ENCODE results near the gene C2orf74.
"Not testable (repeated sequence)": the region's sequence is repeated elsewhere in the genome, so short reads cannot be mapped to it uniquely, and the experiment has no call there.

The C2orf74 gene

GRCh38 chr2:61145990-61146389, 16.0 kb upstream of the C2orf74 start:
- no peak overlapping the region for H3K27ac ChIP-seq (replicated peaks; ENCODE audit: low read length)
- H3K4me2 ChIP-seq (ENCODE audit: insufficient read depth, low read length, poor library complexity, severe bottlenecking), result no peak overlapping the region
- no peak overlapping the region for H3K9ac ChIP-seq (ENCODE audit: low read depth, low read length, poor library complexity)
- no peaks in the 10 kb centered on the region for H3K4me1 ChIP-seq (ENCODE audit: control insufficient read depth in 2 of 2, insufficient read depth in 1 of 2, low read depth in 1 of 2, low read length in 2 of 2)
- peaks cover 0 to 13% of the 10 kb centered on the region in 2 donors for H3K9me3 ChIP-seq (replicated peaks in 1 of 2; ENCODE audit: control insufficient read depth in 2 of 2, insufficient read depth in 1 of 2, low read depth in 1 of 2, low read length in 2 of 2)
- DNase-seq (ENCODE audit: low spot score), result no peak
- H3K18ac ChIP-seq (ENCODE audit: low read length), result no peak overlapping the region
- no peak overlapping the region for H3K23ac ChIP-seq (ENCODE audit: low read depth, low read length, poor library complexity)
- peaks cover 8 to 24% of the 10 kb centered on the region in 2 donors for H3K36me3 ChIP-seq (replicated peaks in 1 of 2; ENCODE audit: control insufficient read depth in 2 of 2, insufficient read depth in 2 of 2, low read length in 2 of 2)
- H3K4me3 ChIP-seq (ENCODE audit: low read length in 2 of 2), result no peak overlapping the region
- no peak overlapping the region for H2AFZ ChIP-seq (ENCODE audit: low read length)
- no peak overlapping the region for H2BK5ac ChIP-seq (ENCODE audit: low read length)
- H3K27me3 ChIP-seq (ENCODE audit: control insufficient read depth in 3 of 3, insufficient read depth in 3 of 3, low read depth in 1 of 3, low read length in 3 of 3), result no peaks in the 10 kb centered on the region
- no peak overlapping the region for H3K4ac ChIP-seq (ENCODE audit: low read length)
- no peak overlapping the region for H2BK12ac ChIP-seq (ENCODE audit: low read length)
- H4K8ac ChIP-seq (ENCODE audit: low read depth, low read length), result no peak overlapping the region
- no peak overlapping the region for H3K14ac ChIP-seq (ENCODE audit: low read length)
- no peaks in the 10 kb centered on the region for H3K79me1 ChIP-seq (ENCODE audit: low read depth, low read length)
- H4K91ac ChIP-seq (ENCODE audit: low read depth, low read length, poor library complexity), result no peak overlapping the region
- H2BK120ac ChIP-seq (ENCODE audit: low read depth, low read length), result no peak overlapping the region
- no CpG with 5 or more reads among the region's 2 CpGs for WGBS, 2 donors (ENCODE audit: extremely low coverage in 2 of 2, insufficient read length in 2 of 2, insufficient replicate concordance in 1 of 2)
- no peak overlapping the region for H2BK15ac ChIP-seq (ENCODE audit: low read length)
- H2AK5ac ChIP-seq (ENCODE audit: low read depth, low read length), result no peak overlapping the region

GRCh38 chr2:61148091-61148490, 13.9 kb upstream of the C2orf74 start:
- H3K79me1 ChIP-seq (ENCODE audit: low read depth, low read length); H3K27me3 ChIP-seq (ENCODE audit: control insufficient read depth in 3 of 3, insufficient read depth in 3 of 3, low read depth in 1 of 3, low read length in 3 of 3); H3K23ac ChIP-seq (ENCODE audit: low read depth, low read length, poor library complexity); H3K4me3 ChIP-seq (ENCODE audit: low read length in 2 of 2); H2BK15ac ChIP-seq (ENCODE audit: low read length); H4K8ac ChIP-seq (ENCODE audit: low read depth, low read length); H2BK120ac ChIP-seq (ENCODE audit: low read depth, low read length); H2BK12ac ChIP-seq (ENCODE audit: low read length); H3K18ac ChIP-seq (ENCODE audit: low read length); H3K4ac ChIP-seq (ENCODE audit: low read length); H3K9ac ChIP-seq (ENCODE audit: low read depth, low read length, poor library complexity); H3K4me1 ChIP-seq (ENCODE audit: control insufficient read depth in 2 of 2, insufficient read depth in 1 of 2, low read depth in 1 of 2, low read length in 2 of 2); H3K14ac ChIP-seq (ENCODE audit: low read length); H3K4me2 ChIP-seq (ENCODE audit: insufficient read depth, low read length, poor library complexity, severe bottlenecking); H2AK5ac ChIP-seq (ENCODE audit: low read depth, low read length); H3K27ac ChIP-seq (replicated peaks; ENCODE audit: low read length); H4K91ac ChIP-seq (ENCODE audit: low read depth, low read length, poor library complexity); DNase-seq (ENCODE audit: low spot score); H2BK5ac ChIP-seq (ENCODE audit: low read length); H2AFZ ChIP-seq (ENCODE audit: low read length): not testable (repeated sequence)
- H3K9me3 ChIP-seq (replicated peaks in 1 of 2; ENCODE audit: control insufficient read depth in 2 of 2, insufficient read depth in 1 of 2, low read depth in 1 of 2, low read length in 2 of 2), result peaks cover 0 to 13% of the 10 kb centered on the region in 2 donors
- H3K36me3 ChIP-seq (replicated peaks in 1 of 2; ENCODE audit: control insufficient read depth in 2 of 2, insufficient read depth in 2 of 2, low read length in 2 of 2), result peaks cover 8 to 30% of the 10 kb centered on the region in 2 donors
- WGBS, 2 donors (ENCODE audit: extremely low coverage in 2 of 2, insufficient read length in 2 of 2, insufficient replicate concordance in 1 of 2), result no CpG with 5 or more reads among the region's 5 CpGs

DNA sequence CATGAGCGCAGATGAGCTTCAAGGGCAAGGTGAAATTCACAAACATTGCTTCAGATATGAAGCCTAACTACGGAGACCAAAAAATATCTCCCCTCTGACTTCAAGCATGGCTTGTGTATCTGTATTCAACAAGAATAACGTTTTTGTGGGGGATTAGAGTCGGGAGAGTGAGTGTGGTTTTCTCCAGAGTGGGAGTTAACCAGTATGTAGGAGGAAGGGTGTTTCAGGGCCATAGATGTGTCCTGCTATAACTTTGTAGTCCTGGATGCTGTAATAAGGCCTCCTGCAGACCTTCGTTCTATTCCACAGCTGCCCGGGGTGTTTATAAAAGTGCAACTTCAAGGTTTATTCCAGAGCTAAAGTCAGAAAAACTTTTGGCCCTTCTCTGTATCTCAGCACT, 12.9 kb upstream of the C2orf74 start:
- Histone ChIP-seq H4K91ac (ENCODE audit: low read depth, low read length, poor library complexity) (no peak overlapping the region), H2AFZ (ENCODE audit: low read length) (no peak overlapping the region), H3K14ac (ENCODE audit: low read length) (no peak overlapping the region), H3K18ac (ENCODE audit: low read length) (no peak overlapping the region), H2BK5ac (ENCODE audit: low read length) (no peak overlapping the region), H3K4me3 (ENCODE audit: low read length in 2 of 2) (no peak overlapping the region), H3K9ac (ENCODE audit: low read depth, low read length, poor library complexity) (no peak overlapping the region), H4K8ac (ENCODE audit: low read depth, low read length) (no peak overlapping the region), H2BK120ac (ENCODE audit: low read depth, low read length) (no peak overlapping the region), H3K79me1 (ENCODE audit: low read depth, low read length) (no peaks in the 10 kb centered on the region), H3K9me3 (replicated peaks in 1 of 2; ENCODE audit: control insufficient read depth in 2 of 2, insufficient read depth in 1 of 2, low read depth in 1 of 2, low read length in 2 of 2) (peaks cover 0 to 13% of the 10 kb centered on the region in 2 donors), H3K4ac (ENCODE audit: low read length) (no peak overlapping the region), H3K23ac (ENCODE audit: low read depth, low read length, poor library complexity) (no peak overlapping the region), H3K4me2 (ENCODE audit: insufficient read depth, low read length, poor library complexity, severe bottlenecking) (no peak overlapping the region), H2BK15ac (ENCODE audit: low read length) (no peak overlapping the region), H3K27ac (replicated peaks; ENCODE audit: low read length) (no peak overlapping the region), H2AK5ac (ENCODE audit: low read depth, low read length) (no peak overlapping the region), H3K27me3 (ENCODE audit: control insufficient read depth in 3 of 3, insufficient read depth in 3 of 3, low read depth in 1 of 3, low read length in 3 of 3) (no peaks in the 10 kb centered on the region), H3K36me3 (replicated peaks in 1 of 2; ENCODE audit: control insufficient read depth in 2 of 2, insufficient read depth in 2 of 2, low read length in 2 of 2) (peaks cover 8 to 27% of the 10 kb centered on the region in 2 donors), H2BK12ac (ENCODE audit: low read length) (no peak overlapping the region), H3K4me1 (ENCODE audit: control insufficient read depth in 2 of 2, insufficient read depth in 1 of 2, low read depth in 1 of 2, low read length in 2 of 2) (no peaks in the 10 kb centered on the region)
- no peak for DNase-seq (ENCODE audit: low spot score)
- WGBS, 2 donors (ENCODE audit: extremely low coverage in 2 of 2, insufficient read length in 2 of 2, insufficient replicate concordance in 1 of 2), result no CpG with 5 or more reads among the region's 6 CpGs

DNA sequence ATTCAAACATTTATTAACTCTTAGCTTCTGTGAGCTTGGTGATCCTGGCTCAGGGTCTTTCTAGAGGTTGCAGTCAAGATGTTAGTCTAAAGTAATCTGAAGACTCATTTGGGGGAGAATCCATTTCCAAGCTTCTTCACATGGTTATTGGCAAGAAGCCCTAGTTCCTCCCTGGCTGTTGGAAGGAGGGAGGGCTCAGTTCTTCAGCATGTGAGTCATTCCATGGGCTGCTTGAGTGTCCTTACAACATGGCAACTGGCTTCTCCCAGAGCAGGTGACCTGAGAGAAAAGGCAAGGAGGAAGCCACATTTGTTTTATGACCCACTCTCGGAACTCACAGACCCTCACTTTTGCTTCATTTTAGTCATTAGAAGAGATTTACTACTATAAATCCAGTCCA, 10.6 kb upstream of the C2orf74 start:
- Histone ChIP-seq H3K14ac (ENCODE audit: low read length) (no peak overlapping the region), H3K9me3 (replicated peaks in 1 of 2; ENCODE audit: control insufficient read depth in 2 of 2, insufficient read depth in 1 of 2, low read depth in 1 of 2, low read length in 2 of 2) (peaks cover 0 to 7% of the 10 kb centered on the region in 2 donors), H3K4me1 (ENCODE audit: control insufficient read depth in 2 of 2, insufficient read depth in 1 of 2, low read depth in 1 of 2, low read length in 2 of 2) (no peaks in the 10 kb centered on the region), H3K36me3 (replicated peaks in 1 of 2; ENCODE audit: control insufficient read depth in 2 of 2, insufficient read depth in 2 of 2, low read length in 2 of 2) (peaks cover 8 to 27% of the 10 kb centered on the region in 2 donors), H3K9ac (ENCODE audit: low read depth, low read length, poor library complexity) (no peak overlapping the region), H3K4ac (ENCODE audit: low read length) (no peak overlapping the region), H4K8ac (ENCODE audit: low read depth, low read length) (no peak overlapping the region), H3K27me3 (ENCODE audit: control insufficient read depth in 3 of 3, insufficient read depth in 3 of 3, low read depth in 1 of 3, low read length in 3 of 3) (no peaks in the 10 kb centered on the region), H3K27ac (replicated peaks; ENCODE audit: low read length) (no peak overlapping the region), H3K18ac (ENCODE audit: low read length) (no peak overlapping the region), H4K91ac (ENCODE audit: low read depth, low read length, poor library complexity) (no peak overlapping the region), H2AK5ac (ENCODE audit: low read depth, low read length) (no peak overlapping the region), H2BK120ac (ENCODE audit: low read depth, low read length) (no peak overlapping the region), H2AFZ (ENCODE audit: low read length) (no peak overlapping the region), H2BK5ac (ENCODE audit: low read length) (no peak overlapping the region), H3K23ac (ENCODE audit: low read depth, low read length, poor library complexity) (no peak overlapping the region), H3K79me1 (ENCODE audit: low read depth, low read length) (no peaks in the 10 kb centered on the region), H2BK12ac (ENCODE audit: low read length) (no peak overlapping the region), H3K4me3 (ENCODE audit: low read length in 2 of 2) (no peak overlapping the region), H2BK15ac (ENCODE audit: low read length) (no peak overlapping the region), H3K4me2 (ENCODE audit: insufficient read depth, low read length, poor library complexity, severe bottlenecking) (no peak overlapping the region)
- no peak for DNase-seq (ENCODE audit: low spot score)
- WGBS, 2 donors (ENCODE audit: extremely low coverage in 2 of 2, insufficient read length in 2 of 2, insufficient replicate concordance in 1 of 2), result no CpG with 5 or more reads among the region's 1 CpG

All from neuronal stem cell (in vitro differentiated cells).